HG03175 (cell line): ENCODE results near the gene ZNF680.
"Not testable (repeated sequence)": the region's sequence is repeated elsewhere in the genome, so short reads cannot be mapped to it uniquely, and the experiment has no call there.

Experiments used
- ATAC-seq: cut with Tn5 transposase; IDR thresholded peaks from one replicate; pipeline ENCODE4 v1.9.1; 2021; ENCODE audit warnings: mild to moderate bottlenecking, moderate library complexity; ENCODE audit not compliant: unreplicated experiment

ZNF680 gene

DNA sequence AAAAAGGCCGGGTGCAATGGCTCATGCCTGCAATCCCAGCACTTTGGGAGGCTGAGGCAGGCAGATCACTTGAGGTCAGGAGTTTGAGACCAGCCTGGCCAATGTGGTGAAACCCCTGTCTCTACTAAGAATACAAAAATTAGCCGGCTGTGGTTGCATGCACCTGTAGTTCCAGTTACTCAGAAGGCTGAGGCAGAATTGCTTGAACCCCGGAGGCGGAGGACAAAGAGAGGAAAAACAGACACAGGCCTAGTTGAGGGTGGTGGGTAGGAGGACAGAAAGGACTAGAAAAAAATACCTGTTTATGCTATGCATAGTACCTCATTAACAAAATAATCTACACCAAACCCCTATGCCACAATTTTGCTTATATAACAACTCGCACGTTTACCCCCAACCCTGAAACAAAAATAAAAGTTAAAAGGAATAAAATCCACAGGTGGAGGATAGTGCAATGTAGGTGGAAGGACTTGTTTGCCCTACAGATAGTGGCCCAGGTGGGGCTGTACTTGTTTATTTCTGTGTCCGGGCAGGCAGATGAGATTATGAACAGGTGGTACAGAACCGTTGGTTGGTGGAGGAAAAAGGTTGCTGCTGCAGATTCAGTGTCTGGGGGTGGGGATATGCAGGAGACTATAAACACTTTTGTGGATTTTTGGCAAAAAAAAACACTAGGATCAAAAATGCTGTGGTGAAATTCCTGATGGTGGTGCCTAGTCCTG is 5.1 kb downstream of the ZNF680 start:
- no peak for ATAC-seq

DNA sequence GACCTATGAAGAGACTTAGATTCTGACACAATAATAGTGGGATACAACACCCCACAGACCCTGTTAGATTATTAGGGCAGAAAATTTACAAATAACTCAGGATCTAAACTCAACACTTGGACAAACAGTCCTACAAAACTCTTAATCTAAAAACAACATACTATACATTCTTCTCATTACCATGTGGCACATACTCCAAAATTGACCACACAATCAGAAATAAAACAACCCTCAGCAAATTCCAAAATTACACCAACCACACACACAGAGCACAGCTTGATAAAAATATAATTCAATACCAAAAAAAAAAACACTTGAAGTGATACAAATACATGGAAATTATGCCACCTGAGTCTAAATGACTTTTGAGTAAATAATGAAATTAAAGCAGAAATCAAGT is 7.8 kb downstream of the ZNF680 start:
- no peak for ATAC-seq

DNA sequence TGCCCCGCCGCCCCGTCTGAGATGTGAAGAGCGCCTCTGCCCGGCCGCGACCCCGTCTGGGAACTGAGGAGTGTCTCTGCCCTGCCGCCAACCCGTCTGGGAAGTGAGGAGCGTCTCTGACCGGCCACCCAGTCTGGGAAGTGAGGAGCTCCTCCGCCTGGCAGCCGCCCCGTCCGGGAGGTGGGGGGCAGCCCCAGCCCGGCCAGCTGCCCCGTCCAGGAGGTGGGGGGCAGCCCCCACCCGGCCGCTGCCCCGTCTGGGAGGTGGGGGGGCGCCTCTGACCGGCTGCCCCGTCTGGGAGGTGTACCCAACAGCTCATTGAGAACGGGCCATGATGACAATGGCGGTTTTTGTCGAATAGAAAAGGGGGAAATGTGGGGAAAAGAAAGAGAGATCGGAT is 8.7 kb downstream of the ZNF680 start:
- not testable (repeated sequence) for ATAC-seq

DNA sequence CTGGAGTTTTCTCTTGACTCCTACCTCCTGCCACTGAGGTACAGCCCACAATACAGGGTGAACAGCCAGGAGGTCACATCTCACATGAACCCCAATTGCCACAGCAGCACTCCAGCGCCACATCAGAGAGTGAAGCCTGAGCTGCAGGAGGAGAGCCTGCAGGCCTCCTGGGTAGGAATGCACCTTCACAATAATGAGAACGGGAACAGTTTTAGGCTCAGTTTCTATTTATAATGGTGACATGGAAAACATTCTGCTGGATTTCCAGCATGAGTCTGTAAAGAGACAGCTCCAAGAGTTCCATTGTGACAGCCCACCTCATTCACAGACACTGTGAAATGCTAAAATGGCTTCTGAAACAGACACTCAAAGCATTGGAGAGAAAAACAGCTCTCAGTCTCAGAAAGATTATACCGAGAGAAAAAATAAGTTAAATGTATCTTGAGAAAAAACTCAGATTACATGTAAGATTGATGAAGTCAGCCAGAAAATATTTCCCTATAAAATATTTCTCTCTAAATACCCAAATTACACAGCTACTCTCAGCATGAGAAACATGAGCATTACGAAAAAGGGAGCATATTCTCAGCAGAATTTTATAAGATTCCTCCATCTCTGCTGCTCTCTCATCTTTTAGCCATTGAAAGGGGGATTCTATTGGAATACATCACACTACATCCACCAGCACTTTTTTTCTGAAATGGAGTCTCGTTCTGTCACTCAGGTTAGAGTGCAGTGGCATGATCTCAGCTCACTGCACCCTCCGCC is 11.3 kb downstream of the ZNF680 start:
- no peak for ATAC-seq

DNA sequence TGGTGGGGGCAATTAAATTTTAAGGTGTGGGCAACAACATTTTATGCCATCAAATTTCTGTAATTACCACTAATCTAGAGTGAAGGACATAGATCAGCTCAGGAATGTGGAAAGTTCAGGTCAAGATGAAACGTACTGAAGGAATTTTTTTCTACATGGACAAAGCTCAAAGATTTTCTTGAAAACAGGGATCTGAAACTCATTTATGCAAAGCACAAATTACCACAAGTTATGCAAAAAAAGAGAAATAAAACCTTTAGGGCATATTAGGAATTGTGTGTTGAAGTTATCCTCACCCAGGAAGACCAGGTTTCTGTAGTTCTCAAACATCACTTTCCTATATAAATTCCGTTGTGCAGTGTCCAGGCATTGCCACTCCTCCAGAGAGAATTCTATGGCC is 18.9 kb downstream of the ZNF680 start:
- no peak for ATAC-seq

DNA sequence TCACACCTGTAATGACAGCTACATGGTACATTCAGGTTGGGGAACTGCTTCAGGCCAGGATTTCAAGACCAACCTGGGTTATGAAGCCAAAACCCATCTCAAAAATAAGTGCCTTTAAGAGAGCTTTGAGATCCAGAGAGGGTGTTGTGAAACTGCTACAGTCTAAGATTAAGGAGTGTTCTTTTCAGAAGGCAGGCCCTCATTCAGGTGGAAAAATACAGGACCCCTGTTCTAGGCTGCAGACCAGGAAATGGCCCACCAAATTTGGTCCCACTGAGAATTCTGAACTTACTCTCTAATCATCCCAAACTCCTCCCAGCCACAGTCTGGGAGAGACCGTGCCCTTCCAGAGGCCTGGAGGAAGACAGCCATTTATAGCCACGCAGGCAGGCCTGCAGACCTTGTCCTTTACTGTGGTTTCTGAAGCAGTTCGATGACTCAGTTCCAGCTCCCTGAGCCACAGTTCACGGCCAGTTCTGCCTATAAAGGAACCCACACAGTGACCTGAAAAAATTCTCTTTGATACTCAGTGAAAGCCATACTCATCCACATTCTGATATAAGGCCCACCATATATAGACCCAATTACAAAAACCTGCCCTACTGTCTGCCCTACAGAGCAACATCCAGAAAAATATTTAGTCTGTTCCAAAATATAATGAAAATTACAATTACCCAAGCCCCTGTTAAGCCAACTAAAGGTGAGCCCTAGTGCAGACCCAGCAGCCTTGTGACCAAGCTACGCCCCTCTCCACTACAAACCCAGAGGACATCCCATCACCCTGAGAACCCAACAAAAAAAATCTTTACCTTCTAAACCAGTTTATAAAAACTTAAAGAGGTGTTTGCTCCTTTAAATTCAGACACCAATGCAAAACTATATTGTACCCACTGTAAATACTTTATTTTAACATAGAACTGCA is 21.2 kb downstream of the ZNF680 start:
- ATAC-seq = no peak

DNA sequence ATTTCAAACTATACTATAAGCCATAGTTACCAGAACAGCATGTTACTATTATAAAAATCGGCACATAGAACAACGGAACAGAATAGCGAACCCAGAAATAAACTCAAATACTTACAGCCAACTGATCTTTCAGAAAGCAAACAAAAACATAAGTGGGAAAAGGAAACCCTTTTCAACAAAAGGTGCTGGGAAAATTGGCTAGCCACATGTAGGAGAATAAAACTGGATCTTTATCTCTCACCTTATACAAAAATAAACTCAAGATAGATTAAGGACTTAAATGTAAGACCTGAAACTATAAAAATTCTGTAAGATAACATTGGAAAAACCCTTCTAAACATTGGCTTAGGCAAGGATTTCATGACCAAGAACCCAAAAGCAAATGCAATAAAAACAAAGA is 29.1 kb downstream of the ZNF680 start:
- no peak for ATAC-seq

DNA sequence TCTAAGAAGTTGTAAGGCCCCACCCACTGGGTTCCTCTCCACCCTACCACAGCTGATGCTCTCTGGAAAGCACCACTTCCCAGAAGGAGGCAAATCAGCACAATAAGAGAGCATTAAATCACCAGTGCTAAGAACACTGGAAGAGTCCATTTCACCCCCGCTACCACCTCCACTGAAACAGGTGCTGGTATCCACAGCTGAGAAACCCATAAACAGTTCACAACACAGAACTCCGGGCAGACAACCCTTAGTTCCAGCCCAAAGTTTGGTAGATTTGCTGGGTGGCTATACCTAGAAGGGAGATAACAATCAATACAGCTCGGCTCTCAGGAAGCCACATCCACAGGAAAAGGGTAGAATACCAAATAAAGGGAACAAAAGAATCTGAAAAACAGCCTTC is 34.1 kb downstream of the ZNF680 start:
- ATAC-seq = no peak

DNA sequence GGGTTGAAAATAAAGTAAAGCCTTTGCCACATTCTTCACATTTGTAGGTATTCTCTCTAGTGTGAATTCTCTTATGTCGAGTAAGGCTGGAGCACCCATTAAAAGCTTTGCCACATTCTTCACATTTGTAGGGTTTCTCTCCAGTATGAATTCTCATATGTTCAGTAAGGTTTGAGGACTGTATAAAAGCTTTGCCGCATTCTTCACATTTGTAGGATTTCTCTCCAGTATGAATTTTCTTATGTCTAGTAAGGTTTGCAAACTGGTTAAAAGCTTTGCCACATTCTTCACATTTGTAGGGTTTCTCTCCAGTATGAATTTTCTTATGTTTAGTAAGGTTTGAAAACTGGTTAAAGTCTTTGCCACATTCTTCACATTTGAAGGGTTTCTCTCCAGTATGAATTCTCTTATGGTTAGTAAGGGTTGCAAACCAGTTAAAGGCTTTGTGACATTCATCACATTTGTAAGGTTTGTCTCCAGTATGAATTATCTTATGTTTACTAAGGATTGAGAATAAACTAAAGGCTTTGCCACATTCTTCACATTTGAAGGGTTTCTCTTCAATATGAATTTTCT is 41.4 kb downstream of the ZNF680 start:
- ATAC-seq = no peak

DNA sequence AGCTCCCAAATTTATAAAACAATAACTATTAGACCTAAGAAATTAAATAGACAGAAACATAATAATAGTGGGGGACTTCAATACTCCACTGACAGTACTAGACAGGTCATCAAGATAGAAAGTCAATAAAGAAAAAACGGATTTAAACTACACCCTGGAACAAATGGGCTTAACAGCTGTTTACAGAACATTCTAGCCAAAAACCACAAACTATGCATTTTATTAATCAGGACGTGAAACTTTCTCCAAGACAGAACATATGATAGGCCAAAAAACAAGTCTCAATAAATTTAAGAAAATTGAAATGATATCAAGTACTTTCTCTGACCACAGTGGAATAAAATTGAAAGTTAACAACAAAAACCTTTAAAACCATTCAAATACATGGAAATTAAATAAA is 46.4 kb downstream of the ZNF680 start:
- ATAC-seq = no peak

DNA sequence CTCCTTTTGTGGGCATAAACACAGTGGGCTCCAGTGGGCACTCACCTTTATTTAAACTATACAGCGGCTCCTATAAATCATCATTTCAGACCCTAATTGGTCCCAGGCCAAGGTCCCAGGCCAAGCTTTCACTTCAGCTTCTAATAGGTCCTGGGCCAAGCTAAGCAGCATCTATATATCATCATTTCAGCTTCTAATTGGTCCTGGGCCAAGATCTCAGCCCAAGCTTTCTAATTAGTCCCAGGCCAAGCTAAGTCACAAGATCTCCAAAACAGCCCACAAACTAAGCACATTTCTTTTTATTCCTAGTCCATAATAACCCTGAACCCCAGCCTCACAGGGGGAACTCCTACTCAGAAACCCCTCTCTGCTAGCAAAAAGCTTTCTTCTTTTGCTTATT is 47.1 kb downstream of the ZNF680 start:
- no peak for ATAC-seq

DNA sequence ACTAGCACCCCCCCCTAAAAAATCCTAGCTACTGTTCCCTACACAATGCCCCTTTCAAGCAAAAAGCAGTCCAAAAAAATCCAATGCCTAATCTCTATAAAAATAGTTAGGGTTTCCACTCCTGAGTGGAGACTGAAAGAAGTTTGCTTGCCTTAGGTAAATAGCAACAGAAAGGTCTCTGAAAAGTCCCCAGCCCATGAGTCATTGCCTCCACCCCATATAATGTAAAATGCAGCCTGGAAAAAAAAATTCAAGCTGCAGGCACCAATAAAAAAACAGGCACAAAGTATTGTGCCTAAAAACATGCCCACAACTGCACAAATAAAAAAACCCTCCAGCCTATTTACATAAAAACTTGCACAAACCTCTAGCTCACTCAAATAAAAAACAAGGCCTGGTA is 47.5 kb downstream of the ZNF680 start:
- no peak for ATAC-seq

DNA sequence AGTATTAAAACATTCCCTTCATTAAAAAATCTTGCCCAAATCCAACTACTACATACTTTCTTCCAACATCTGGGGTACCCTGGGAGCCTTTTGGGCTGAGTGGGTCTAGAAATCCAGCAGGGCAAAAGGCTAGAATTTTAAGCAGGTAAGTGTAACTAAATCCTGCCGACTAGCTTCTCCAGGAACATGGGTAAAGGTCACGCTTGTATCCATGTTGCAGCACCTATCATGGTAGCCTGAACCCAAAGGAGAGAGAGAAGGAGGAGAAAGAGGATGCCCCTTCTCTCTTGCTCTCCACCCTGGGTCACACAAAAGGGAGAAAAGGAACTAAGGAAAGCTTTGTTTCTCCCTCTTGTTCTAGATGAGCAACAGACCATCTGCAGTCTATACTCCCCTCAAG is 53.3 kb downstream of the ZNF680 start:
- ATAC-seq = no peak

DNA sequence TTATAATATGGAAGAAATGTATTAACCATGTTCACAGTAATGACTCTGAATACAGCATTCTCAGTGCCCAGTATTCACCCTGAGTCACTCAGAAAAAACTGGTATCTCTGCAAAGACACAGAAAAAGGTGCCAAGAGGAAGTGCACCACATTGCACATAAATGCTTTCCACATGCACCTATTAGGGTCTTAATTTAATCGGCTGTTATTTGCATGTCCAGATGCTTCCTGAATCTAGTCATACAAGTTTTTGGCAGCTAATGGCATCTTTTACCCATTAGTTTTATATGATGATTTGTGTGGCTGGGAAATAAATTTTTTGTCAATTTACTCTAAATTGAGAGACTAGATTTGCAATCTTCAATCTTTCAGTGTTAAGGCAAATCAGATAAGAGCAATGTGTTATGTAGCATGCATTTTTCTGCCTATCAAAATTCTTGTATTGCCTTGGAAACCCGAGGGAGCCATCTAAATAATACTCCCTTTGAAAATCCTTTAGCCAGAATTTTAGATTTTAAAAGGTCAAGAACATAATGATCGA is 58.2 kb downstream of the ZNF680 start:
- no peak for ATAC-seq

DNA sequence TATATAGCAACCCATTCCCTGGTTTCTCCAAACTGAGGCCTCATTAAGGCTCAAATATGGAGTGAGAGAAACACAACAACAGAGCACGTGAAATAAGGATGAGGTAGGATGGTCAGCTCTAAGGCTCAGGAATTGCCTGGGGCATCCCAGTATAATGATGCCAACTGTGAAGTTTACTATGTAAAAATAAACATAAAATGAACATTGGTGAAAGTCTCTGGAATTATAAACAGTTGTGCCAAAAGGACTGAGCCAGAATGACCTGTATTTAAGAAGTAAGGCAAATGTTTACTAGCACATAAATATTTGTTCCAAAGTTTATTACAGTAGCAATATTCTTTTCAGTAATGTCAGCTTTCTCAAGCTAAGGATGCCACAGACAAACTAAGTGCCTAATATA is 64.6 kb downstream of the ZNF680 start:
- ATAC-seq = no peak

DNA sequence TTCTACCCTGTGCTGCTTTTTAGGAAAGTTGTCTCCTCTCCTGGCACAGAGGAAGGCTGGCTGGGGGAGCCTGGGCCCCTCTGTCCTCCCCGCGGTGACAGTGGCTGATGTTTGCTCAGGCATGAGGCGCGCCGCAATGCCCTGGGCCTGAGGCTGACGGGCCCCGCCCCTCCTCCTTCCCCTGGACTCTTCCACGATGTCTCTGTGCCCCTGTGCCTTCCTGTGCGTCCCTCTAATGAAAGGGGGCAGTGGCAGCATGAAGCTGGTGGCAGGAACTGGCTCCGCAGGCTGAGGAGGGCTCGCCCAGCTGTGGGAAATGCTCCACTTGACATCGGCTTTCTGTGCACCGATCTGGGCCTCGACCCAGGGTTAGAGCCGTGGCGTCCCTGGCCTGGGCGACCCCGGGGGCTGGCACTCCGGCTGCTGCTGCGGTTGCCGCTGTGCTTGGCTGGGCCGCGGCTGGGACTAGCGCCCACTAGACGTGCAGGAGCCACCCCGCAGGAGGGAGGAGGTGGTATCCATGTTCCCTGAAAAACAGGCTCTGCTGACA is 67.9 kb downstream of the ZNF680 start:
- ATAC-seq = no peak

DNA sequence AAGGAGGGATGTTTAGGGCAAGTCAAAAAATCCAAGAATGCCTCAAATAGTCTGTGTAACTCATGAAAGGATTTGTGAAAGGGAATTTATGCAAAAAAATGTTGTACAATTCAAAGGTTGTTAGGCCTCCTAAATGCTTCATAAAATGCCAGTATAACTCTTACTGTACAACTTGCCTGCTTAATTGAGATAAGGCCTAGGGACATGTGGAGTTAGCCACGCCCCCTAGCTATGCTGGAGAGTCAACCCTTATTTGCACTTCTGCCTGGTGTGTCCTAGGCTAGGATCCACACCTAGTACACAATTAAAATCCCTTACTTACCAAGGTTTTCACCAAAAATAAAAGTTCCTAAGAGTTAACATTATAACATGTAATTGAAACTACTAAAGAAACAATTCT is 77.2 kb downstream of the ZNF680 start:
- ATAC-seq = no peak
